K562 (cell line): ENCODE data around the gene ZG16B. TPM values are rescaled to one million over a fixed set of nuclear protein-coding genes. Genes with fewer than 3 reads are reported as not detected.
A peak's percentile ranks its signal among the peaks of the same experiment; 100 is the strongest.

Source experiments
- ATAC-seq: fragments of 200-7000 bp; cut with Tn5 transposase; 3 replicates; pipeline ENCODE4 v1.9.1; 2020; ENCODE audit warnings: moderate library complexity
- BruUV-seq: library from RNA; stranded (reverse); fragments of 400-500 nt; replicated peaks from 2 replicates; lab custom pipeline; 2021; lab: Mats Ljungman, UMichigan
- CTCF ChIA-PET: fragments of 300-600 bp; formaldehyde crosslinking; extraction: SDS; loops from one replicate; lab custom pipeline; 2021; ENCODE audit warnings: low intra/inter-chr PET ratio; lab: Yijun Ruan, JAX
- POLR2A ChIA-PET: fragments of 300-600, 350-650 bp; sonication (Branson Sonifier 250); formaldehyde crosslinking; extraction: SDS; loops from one replicate; lab custom pipeline; 2021; ENCODE audit warnings: antibody characterized with exemption, inconsistent platforms; lab: Yijun Ruan, JAX
- DNase-seq, 4 experiments: peaks; one replicate each; pipeline versions ENCODE4 v3.0.0 to v3.0.0-alpha.2; 2011 to 2018; ENCODE audit warnings: low spot score in 3 of 4, mixed read lengths in 3 of 4; ENCODE audit errors: extremely low read depth in 1 of 4
- FAIRE-seq: peaks from 2 replicates; lab custom pipeline; 2011; peaks lifted over from hg19 to GRCh38; lab: Jason Lieb, UNC
- H2AFZ ChIP-seq: 2 replicates; pipeline ENCODE4 v1.6.0; 2011; ENCODE audit warnings: low read depth, low read length, control low read depth, inconsistent platforms
- H3K27ac ChIP-seq: fragments of 200-600 bp; 3 replicates; pipeline ENCODE4 v1.8.0; 2011; ENCODE audit warnings: low read depth, mild to moderate bottlenecking, control low read depth, inconsistent platforms, low read length, moderate library complexity, mixed read lengths; ENCODE audit errors: extremely low read depth
- H3K27me3 ChIP-seq, 2 experiments: fragments of 300-600 bp in 1 of 2; 2 replicates in 1 of 2; 3 replicates in 1 of 2; pipeline versions ENCODE4 v1.6.0 to v1.8.0; 2011; ENCODE audit warnings: inconsistent platforms in 2 of 2, low read length in 2 of 2, mild to moderate bottlenecking in 1 of 2, mixed read lengths in 1 of 2, moderate library complexity in 1 of 2; ENCODE audit not compliant: control insufficient read depth in 2 of 2, insufficient read depth in 2 of 2
- H3K36me3 ChIP-seq: fragments of 300-600 bp; 3 replicates; pipeline ENCODE4 v1.8.0; 2011; ENCODE audit warnings: mild to moderate bottlenecking, low read length, inconsistent platforms; ENCODE audit not compliant: control insufficient read depth, insufficient read depth
- H3K4me1 ChIP-seq, 2 experiments: fragments of 200-600 bp in 1 of 2; replicated peaks in 1 of 2; 2 replicates in 1 of 2; 3 replicates in 1 of 2; pipeline versions ENCODE4 v1.5.1 to v1.8.0; 2011; ENCODE audit warnings: inconsistent platforms in 2 of 2, low read length in 2 of 2, mild to moderate bottlenecking in 1 of 2, mixed read lengths in 1 of 2, moderate library complexity in 1 of 2; ENCODE audit not compliant: control insufficient read depth in 2 of 2, insufficient read depth in 2 of 2
- H3K4me2 ChIP-seq: 2 replicates; pipeline ENCODE4 v1.6.1; 2011; ENCODE audit warnings: low read length, control low read depth, inconsistent platforms, mixed read lengths; ENCODE audit not compliant: insufficient read depth
- H3K4me3 ChIP-seq: fragments of 200-600 bp; sonication (generic), shearing (Covaris generic); 2 replicates; pipeline ENCODE4 v1.5.1; 2016; ENCODE audit warnings: control low read depth, inconsistent platforms
- H3K79me2 ChIP-seq: fragments of 200-600 bp; 3 replicates; pipeline ENCODE4 v1.8.0; 2011; ENCODE audit warnings: low read length, inconsistent platforms; ENCODE audit not compliant: control insufficient read depth, insufficient read depth
- H3K9ac ChIP-seq, 2 experiments: 2 replicates each; pipeline versions ENCODE4 v1.6.0 to v1.6.1; 2011; ENCODE audit warnings: low read depth in 2 of 2, low read length in 2 of 2, control low read depth in 1 of 2, inconsistent platforms in 1 of 2, mild to moderate bottlenecking in 1 of 2, mixed read lengths in 1 of 2; ENCODE audit not compliant: insufficient read depth in 1 of 2
- H3K9me1 ChIP-seq: one replicate; pipeline ENCODE4 v1.6.0; 2011; ENCODE audit warnings: inconsistent platforms, mild to moderate bottlenecking, low read length, moderate library complexity; ENCODE audit not compliant: control insufficient read depth, insufficient read depth
- H3K9me3 ChIP-seq: replicated peaks from 2 replicates; pipeline ENCODE4 v1.5.1; 2011; ENCODE audit warnings: low read depth, low read length, inconsistent platforms; ENCODE audit not compliant: control insufficient read depth, insufficient read depth
- H4K20me1 ChIP-seq: replicated peaks from 2 replicates; pipeline ENCODE4 v1.6.1; 2011; ENCODE audit warnings: low read length, inconsistent platforms, mixed read lengths; ENCODE audit not compliant: control insufficient read depth, insufficient read depth
- DLX4 ChIP-seq: fragments of 250-450 bp; sonication (Bioruptor Pico); IDR thresholded peaks from 2 replicates; pipeline ENCODE4 v1.6.1; 2021; ENCODE audit warnings: mild to moderate bottlenecking
- HMGN3 ChIP-seq: IDR thresholded peaks from 2 replicates; pipeline ENCODE4 v1.6.1; 2011; ENCODE audit warnings: borderline replicate concordance, low read depth, mild to moderate bottlenecking, mixed read lengths, low read length; ENCODE audit not compliant: insufficient read length; ENCODE audit errors: extremely low read depth
- MIER1 ChIP-seq: fragments of 450-650 bp; IDR thresholded peaks from 2 replicates; pipeline ENCODE4 v1.6.1; 2016; ENCODE audit warnings: antibody characterized with exemption, mild to moderate bottlenecking, low read depth
- MTA3 ChIP-seq: fragments of 450-650 bp; formaldehyde crosslinking; IDR thresholded peaks from 2 replicates; pipeline ENCODE4 v1.6.1; 2017; ENCODE audit warnings: mild to moderate bottlenecking, borderline replicate concordance
- NCOA1 ChIP-seq: fragments of 450-650 bp; IDR thresholded peaks from 2 replicates; pipeline ENCODE4 v1.6.1; 2016; ENCODE audit warnings: low read depth
- NONO ChIP-seq, 2 experiments: fragments of 200-400 bp in 1 of 2; fragments of 450-650 bp in 1 of 2; formaldehyde crosslinking in 1 of 2; IDR thresholded peaks; 2 replicates each; pipeline ENCODE4 v1.6.1; 2017; ENCODE audit warnings: low read depth in 2 of 2, mild to moderate bottlenecking in 2 of 2, moderate library complexity in 2 of 2, low read length in 1 of 2
- RBFOX2 ChIP-seq: fragments of 200-400 bp; formaldehyde crosslinking; IDR thresholded peaks from 2 replicates; pipeline ENCODE4 v1.6.1; 2017; ENCODE audit warnings: low read depth, mild to moderate bottlenecking, low read length, moderate library complexity
- SIN3A ChIP-seq, 2 experiments: fragments of 150-350 bp in 1 of 2; IDR thresholded peaks; 2 replicates each; pipeline ENCODE4 v1.6.1; 2011 to 2016; ENCODE audit warnings: borderline replicate concordance in 2 of 2, low read depth in 2 of 2, low read length in 2 of 2, mild to moderate bottlenecking in 2 of 2, moderate library complexity in 2 of 2; ENCODE audit not compliant: control insufficient read depth in 1 of 2
- SNAPC5 ChIP-seq: fragments of 250-450 bp; sonication (Bioruptor Pico); IDR thresholded peaks from 2 replicates; pipeline ENCODE4 v1.8.0; 2021; ENCODE audit warnings: moderate library complexity, mild to moderate bottlenecking, inconsistent platforms
- SRSF7 ChIP-seq: fragments of 200-400 bp; formaldehyde crosslinking; optimal IDR thresholded peaks from 2 replicates; pipeline ENCODE3; 2017; ENCODE audit warnings: mild to moderate bottlenecking, low read depth, low read length
- TCF7L2 ChIP-seq: fragments of 150-350 bp; IDR thresholded peaks from 2 replicates; pipeline ENCODE4 v1.6.1; 2016; ENCODE audit warnings: low read depth, mild to moderate bottlenecking, low read length, moderate library complexity
- WGBS: fragments of 100-300 bp; shearing (Covaris generic); methylation state at CpG from one replicate; pipeline ENCODE4 v1.1.6; 2016; ENCODE audit warnings: low coverage, mixed read lengths; ENCODE audit not compliant: insufficient coverage; ENCODE audit errors: missing lambda C conversion rate; 5-methylcytosine and 5-hydroxymethylcytosine counted together
- in situ Hi-C: fragments of 300-500 bp; cut with MboI; formaldehyde crosslinking; loops from 4 replicates; pipeline ENCODE4 v1.15.0; 2018; ENCODE audit warnings: inconsistent platforms, mixed read lengths
- intact Hi-C: fragments of 100-400 bp; cut with micrococcal nuclease; formaldehyde crosslinking; loops from 2 replicates; pipeline ENCODE4 v1.14.2; 2022
- polyA plus RNA-seq, 8 experiments: library from polyadenylated mRNA; depleted of rRNA in 4 of 8; stranded (reverse) in 5 of 8; unstranded in 3 of 8; fragments of >200 nt; fragmentation: Nextera tagmentation in 2 of 8; fragmentation: Illumina TruSeq in 1 of 8; extraction: Ambion mirVana in 2 of 8; extraction: Trizol in 1 of 8; gene quantifications; 2 replicates each; pipeline versions ENCODE4 v1.2.1 to v1.2.3, GENCODE V29; 2011 to 2014; ENCODE audit warnings: inconsistent platforms in 1 of 8, missing spikeins in 1 of 8
- total RNA-seq, 7 experiments: library from RNA; depleted of rRNA in 6 of 7; stranded (reverse); fragments of >200 nt in 6 of 7; fragmentation: Illumina TruSeq in 2 of 7; extraction: Trizol in 2 of 7; gene quantifications; 2 replicates each; pipeline versions ENCODE4 v1.2.1 to v1.2.3, GENCODE V29; 2011 to 2021; ENCODE audit warnings: low replicate concordance in 1 of 7
- TF ChIP-seq, protein P1 (sequence below): fragments of 250-450 bp; sonication (Bioruptor Pico); IDR thresholded peaks from 2 replicates; pipeline ENCODE4 v1.4.0; 2020; ENCODE audit warnings: borderline replicate concordance
- TF ChIP-seq, protein P2 (sequence below): fragments of 450-650 bp; formaldehyde crosslinking; IDR thresholded peaks from 2 replicates; pipeline ENCODE4 v1.4.0; 2020; ENCODE audit warnings: mild to moderate bottlenecking, moderate library complexity
- TF ChIP-seq, protein P3 (sequence below): fragments of 450-650 bp; IDR thresholded peaks from 2 replicates; pipeline ENCODE4 v1.6.1; 2016; ENCODE audit warnings: borderline replicate concordance

The ZG16B gene
- total and polyA plus RNA-seq, 9 of the 15 experiments (the other 6 are each of a cell fraction or from before 2014, with no cell fraction given), result 0.25 to 0.43 (median 0.34) TPM; not detected in 5

DNA sequence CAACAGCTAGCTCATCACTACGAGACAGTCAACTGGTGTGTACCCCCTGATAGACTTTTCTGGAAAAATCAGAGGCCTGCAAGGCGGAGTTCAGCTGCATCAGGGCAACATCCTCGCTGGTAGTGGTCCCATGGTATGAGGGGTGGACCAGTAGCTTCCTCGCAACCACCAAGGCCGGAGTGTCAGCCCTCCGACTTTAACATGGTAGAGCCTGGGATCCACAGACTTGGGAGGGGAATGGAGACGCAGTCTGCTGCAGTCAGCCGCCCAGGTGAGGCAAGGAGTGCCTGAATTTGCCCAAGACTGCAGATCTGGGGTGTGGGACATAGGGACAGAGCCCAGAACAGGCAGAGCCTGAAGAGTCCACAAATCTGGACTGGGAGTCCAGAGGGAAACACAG is 13.4 kb downstream of the ZG16B start:
- H3K4me2 ChIP-seq, result no peak overlapping the region
- H2AFZ ChIP-seq, result no peak overlapping the region
- POLR2A ChIA-PET, result interaction anchor here (0.6 kb wide), 1 partner anchor 11 kb away, joined by 3 read pairs; no protein-coding TSS in a partner anchor
- TF ChIP-seq SIN3A (IDR thresholded peaks at IDR 0.05; ENCODE audit: borderline replicate concordance in 2 of 2, control insufficient read depth in 1 of 2, low read depth in 2 of 2, low read length in 2 of 2) (no peak), NONO (IDR thresholded peaks at IDR 0.05; ENCODE audit: low read depth in 2 of 2, low read length in 1 of 2) (no peak), MTA3 (no peak), HMGN3 (no peak), DLX4 (CRISPR knock-in tag) (no peak), SNAPC5 (CRISPR knock-in tag) (no peak), SRSF7 (no peak), MIER1 (no peak), TCF7L2 (no peak), NCOA1 (no peak), RBFOX2 (no peak)
- TF ChIP-seq, protein P1, sequence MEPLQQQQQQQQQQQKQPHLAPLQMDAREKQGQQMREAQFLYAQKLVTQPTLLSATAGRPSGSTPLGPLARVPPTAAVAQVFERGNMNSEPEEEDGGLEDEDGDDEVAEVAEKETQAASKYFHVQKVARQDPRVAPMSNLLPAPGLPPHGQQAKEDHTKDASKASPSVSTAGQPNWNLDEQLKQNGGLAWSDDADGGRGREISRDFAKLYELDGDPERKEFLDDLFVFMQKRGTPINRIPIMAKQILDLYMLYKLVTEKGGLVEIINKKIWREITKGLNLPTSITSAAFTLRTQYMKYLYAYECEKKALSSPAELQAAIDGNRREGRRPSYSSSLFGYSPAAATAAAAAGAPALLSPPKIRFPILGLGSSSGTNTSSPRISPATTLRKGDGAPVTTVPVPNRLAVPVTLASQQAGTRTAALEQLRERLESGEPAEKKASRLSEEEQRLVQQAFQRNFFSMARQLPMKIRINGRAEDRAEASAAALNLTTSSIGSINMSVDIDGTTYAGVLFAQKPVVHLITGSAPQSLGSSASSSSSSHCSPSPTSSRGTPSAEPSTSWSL (CRISPR knock-in tag), result no peak
- TF ChIP-seq, protein P2, sequence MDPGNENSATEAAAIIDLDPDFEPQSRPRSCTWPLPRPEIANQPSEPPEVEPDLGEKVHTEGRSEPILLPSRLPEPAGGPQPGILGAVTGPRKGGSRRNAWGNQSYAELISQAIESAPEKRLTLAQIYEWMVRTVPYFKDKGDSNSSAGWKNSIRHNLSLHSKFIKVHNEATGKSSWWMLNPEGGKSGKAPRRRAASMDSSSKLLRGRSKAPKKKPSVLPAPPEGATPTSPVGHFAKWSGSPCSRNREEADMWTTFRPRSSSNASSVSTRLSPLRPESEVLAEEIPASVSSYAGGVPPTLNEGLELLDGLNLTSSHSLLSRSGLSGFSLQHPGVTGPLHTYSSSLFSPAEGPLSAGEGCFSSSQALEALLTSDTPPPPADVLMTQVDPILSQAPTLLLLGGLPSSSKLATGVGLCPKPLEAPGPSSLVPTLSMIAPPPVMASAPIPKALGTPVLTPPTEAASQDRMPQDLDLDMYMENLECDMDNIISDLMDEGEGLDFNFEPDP, result no peak
- TF ChIP-seq, protein P3, sequence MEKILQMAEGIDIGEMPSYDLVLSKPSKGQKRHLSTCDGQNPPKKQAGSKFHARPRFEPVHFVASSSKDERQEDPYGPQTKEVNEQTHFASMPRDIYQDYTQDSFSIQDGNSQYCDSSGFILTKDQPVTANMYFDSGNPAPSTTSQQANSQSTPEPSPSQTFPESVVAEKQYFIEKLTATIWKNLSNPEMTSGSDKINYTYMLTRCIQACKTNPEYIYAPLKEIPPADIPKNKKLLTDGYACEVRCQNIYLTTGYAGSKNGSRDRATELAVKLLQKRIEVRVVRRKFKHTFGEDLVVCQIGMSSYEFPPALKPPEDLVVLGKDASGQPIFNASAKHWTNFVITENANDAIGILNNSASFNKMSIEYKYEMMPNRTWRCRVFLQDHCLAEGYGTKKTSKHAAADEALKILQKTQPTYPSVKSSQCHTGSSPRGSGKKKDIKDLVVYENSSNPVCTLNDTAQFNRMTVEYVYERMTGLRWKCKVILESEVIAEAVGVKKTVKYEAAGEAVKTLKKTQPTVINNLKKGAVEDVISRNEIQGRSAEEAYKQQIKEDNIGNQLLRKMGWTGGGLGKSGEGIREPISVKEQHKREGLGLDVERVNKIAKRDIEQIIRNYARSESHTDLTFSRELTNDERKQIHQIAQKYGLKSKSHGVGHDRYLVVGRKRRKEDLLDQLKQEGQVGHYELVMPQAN, result no peak
- peaks cover 0 to 8% of the 10 kb centered on the region in 2 experiments; a peak in 1 of 5 replicates for H3K27me3 ChIP-seq
- intact Hi-C loops, result no loop called here
- WGBS, result 51% methylated on average over 8 of the region's 8 CpGs
- ATAC-seq (no peak), DNase-seq (no peak), FAIRE-seq (no peak)
- H3K9me1 ChIP-seq, result no peaks in the 10 kb centered on the region
- H3K79me2 ChIP-seq, result no peaks in the 10 kb centered on the region
- H3K27ac ChIP-seq, result no peak overlapping the region
- CTCF ChIA-PET, result no interaction called here
- no peak overlapping the region for H3K4me3 ChIP-seq
- BruUV-seq, result no TSS peak
- H3K4me1 ChIP-seq, result peaks cover 3 to 32% of the 10 kb centered on the region in 2 experiments; a peak in 3 of 5 replicates
- no peaks in the 10 kb centered on the region for H3K36me3 ChIP-seq
- H3K9me3 ChIP-seq, result no peaks in the 10 kb centered on the region
- 0 out of 4 replicates have a peak overlapping the region, but pooled peaks of 1 of the 2 experiments have one; percentile 48 for H3K9ac ChIP-seq
- in situ Hi-C loops, result no loop called here
- H4K20me1 ChIP-seq, result no peaks in the 10 kb centered on the region
